ENCODE data around the gene GIGYF2. TPM values are rescaled to one million over a fixed set of nuclear protein-coding genes. Genes with fewer than 3 reads are reported as not detected.

Gene GIGYF2
- total and polyA plus RNA-seq, 2 of the 13 experiments (the other 11 are each of a cell fraction or from before 2014, with no cell fraction given), result 44.9 to 73.5 TPM

DNA sequence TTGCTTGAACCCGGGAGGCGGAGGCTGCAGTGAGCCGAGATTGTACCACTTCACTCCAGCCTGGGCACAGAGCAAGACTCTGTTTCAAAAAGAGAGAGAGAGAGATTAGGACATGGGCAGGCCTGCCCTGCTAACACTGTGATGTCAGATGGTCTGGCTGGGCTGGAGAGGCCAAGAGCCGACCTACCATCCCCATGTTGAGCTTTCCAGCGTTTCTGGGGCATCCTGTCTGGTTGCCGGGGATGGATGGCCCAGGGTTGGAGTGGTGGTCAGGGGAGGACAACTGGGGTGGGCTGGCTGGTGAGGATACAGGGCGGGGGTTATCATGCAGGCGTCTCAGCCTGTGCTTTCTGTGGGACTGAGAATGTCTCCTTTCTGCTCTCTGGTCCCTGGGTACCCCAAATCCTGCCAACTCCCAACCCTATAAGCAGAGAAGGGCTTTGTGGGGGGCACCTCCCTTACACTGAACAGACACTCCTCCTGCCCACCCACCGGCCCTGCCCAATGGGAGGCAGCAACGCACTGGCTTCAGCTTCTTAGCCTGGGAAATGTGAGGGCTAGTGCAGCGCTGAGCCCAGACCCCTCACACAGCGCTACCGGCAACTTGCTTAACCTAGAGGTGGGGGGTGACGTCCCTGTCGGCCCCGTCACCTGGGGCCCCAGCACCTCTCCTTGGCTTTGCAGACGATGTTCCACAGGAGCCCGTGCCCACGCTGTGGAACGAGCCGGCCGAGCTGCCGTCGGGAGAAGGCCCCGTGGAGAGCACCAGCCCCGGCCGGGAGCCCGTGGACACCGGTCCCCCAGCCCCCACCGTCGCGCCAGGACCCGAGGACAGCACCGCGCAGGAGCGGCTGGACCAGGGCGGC, 178.4 kb downstream of the GIGYF2 start (continued):
- no peak for TF ChIP-seq SOX6 (IDR thresholded peaks at IDR 0.05)
- TF ChIP-seq SOX6 (CRISPR knock-in tag; IDR thresholded peaks at IDR 0.05), result no peak
- no peak for TF ChIP-seq ZFP90 (CRISPR knock-in tag; IDR thresholded peaks at IDR 0.05; ENCODE audit: borderline replicate concordance)
- TF ChIP-seq ZNF383 (CRISPR knock-in tag; IDR thresholded peaks at IDR 0.05; ENCODE audit: borderline replicate concordance), result no peak
- TF ChIP-seq, protein P1, sequence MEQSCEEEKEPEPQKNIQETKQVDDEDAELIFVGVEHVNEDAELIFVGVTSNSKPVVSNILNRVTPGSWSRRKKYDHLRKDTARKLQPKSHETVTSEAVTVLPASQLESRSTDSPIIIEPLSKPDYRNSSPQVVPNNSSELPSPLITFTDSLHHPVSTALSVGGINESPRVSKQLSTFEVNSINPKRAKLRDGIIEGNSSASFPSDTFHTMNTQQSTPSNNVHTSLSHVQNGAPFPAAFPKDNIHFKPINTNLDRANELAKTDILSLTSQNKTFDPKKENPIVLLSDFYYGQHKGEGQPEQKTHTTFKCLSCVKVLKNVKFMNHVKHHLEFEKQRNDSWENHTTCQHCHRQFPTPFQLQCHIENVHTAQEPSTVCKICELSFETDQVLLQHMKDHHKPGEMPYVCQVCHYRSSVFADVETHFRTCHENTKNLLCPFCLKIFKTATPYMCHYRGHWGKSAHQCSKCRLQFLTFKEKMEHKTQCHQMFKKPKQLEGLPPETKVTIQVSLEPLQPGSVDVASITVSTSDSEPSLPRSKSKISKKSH (CRISPR knock-in tag; IDR thresholded peaks at IDR 0.05; ENCODE audit: borderline replicate concordance), result peak; percentile 23; the same call in 1 of the 2 replicates
- TF ChIP-seq JARID2 (CRISPR knock-in tag; IDR thresholded peaks at IDR 0.05; ENCODE audit: insufficient replicate concordance), result no peak
- TF ChIP-seq, protein P2, sequence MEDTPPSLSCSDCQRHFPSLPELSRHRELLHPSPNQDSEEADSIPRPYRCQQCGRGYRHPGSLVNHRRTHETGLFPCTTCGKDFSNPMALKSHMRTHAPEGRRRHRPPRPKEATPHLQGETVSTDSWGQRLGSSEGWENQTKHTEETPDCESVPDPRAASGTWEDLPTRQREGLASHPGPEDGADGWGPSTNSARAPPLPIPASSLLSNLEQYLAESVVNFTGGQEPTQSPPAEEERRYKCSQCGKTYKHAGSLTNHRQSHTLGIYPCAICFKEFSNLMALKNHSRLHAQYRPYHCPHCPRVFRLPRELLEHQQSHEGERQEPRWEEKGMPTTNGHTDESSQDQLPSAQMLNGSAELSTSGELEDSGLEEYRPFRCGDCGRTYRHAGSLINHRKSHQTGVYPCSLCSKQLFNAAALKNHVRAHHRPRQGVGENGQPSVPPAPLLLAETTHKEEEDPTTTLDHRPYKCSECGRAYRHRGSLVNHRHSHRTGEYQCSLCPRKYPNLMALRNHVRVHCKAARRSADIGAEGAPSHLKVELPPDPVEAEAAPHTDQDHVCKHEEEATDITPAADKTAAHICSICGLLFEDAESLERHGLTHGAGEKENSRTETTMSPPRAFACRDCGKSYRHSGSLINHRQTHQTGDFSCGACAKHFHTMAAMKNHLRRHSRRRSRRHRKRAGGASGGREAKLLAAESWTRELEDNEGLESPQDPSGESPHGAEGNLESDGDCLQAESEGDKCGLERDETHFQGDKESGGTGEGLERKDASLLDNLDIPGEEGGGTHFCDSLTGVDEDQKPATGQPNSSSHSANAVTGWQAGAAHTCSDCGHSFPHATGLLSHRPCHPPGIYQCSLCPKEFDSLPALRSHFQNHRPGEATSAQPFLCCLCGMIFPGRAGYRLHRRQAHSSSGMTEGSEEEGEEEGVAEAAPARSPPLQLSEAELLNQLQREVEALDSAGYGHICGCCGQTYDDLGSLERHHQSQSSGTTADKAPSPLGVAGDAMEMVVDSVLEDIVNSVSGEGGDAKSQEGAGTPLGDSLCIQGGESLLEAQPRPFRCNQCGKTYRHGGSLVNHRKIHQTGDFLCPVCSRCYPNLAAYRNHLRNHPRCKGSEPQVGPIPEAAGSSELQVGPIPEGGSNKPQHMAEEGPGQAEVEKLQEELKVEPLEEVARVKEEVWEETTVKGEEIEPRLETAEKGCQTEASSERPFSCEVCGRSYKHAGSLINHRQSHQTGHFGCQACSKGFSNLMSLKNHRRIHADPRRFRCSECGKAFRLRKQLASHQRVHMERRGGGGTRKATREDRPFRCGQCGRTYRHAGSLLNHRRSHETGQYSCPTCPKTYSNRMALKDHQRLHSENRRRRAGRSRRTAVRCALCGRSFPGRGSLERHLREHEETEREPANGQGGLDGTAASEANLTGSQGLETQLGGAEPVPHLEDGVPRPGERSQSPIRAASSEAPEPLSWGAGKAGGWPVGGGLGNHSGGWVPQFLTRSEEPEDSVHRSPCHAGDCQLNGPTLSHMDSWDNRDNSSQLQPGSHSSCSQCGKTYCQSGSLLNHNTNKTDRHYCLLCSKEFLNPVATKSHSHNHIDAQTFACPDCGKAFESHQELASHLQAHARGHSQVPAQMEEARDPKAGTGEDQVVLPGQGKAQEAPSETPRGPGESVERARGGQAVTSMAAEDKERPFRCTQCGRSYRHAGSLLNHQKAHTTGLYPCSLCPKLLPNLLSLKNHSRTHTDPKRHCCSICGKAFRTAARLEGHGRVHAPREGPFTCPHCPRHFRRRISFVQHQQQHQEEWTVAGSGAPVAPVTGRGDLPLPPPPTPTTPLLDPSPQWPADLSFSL (CRISPR knock-in tag; IDR thresholded peaks at IDR 0.05), result no peak
- TF ChIP-seq KDM2A (CRISPR knock-in tag; IDR thresholded peaks at IDR 0.05; ENCODE audit: borderline replicate concordance, low read depth), result peak; percentile 60
- no peak for TF ChIP-seq KDM5A (IDR thresholded peaks at IDR 0.05; ENCODE audit: borderline replicate concordance, low read length)
- TF ChIP-seq HHEX (CRISPR knock-in tag; IDR thresholded peaks at IDR 0.05), result no peak
- TF ChIP-seq ZNF674 (CRISPR knock-in tag; IDR thresholded peaks at IDR 0.05; ENCODE audit: low read depth), result no peak
- no peak; the same call in 1 of the 2 replicates for TF ChIP-seq PCBP1 (IDR thresholded peaks at IDR 0.05; ENCODE audit: borderline replicate concordance, low read depth, low read length)
- no peak for TF ChIP-seq CENPX (CRISPR knock-in tag; IDR thresholded peaks at IDR 0.05)
- TF ChIP-seq ZBTB7A (CRISPR knock-in tag; IDR thresholded peaks at IDR 0.05), result 0 out of 2 replicates have a peak, but pooled peaks have one; percentile 48
